ENCODE results near the gene ALDH5A1. TPM values are rescaled to one million over a fixed set of nuclear protein-coding genes. Genes with fewer than 3 reads are reported as not detected.

ALDH5A1 gene
- total RNA-seq, 1 donor from 2014 or later, result 13.8 TPM

- Histone ChIP-seq H3K4me1 (no peaks in the 10 kb centered on the region), H3K36me3 (no peaks in the 10 kb centered on the region), H3K27me3 (ENCODE audit: low read depth) (no peaks in the 10 kb centered on the region), H3K4me3 (no peak overlapping the region), H3K27ac (no peak overlapping the region), H3K9me3 (no peaks in the 10 kb centered on the region)
- ATAC-seq (no peak), DNase-seq (no peak)
- TF ChIP-seq CTCF (IDR thresholded peaks at IDR 0.05), result no peak
- intact Hi-C loops (cut with DNase I), result no loop called here
Observed at GRCh38 chr6:24458941-24459340, 35.8 kb upstream of the ALDH5A1 start.

DNA sequence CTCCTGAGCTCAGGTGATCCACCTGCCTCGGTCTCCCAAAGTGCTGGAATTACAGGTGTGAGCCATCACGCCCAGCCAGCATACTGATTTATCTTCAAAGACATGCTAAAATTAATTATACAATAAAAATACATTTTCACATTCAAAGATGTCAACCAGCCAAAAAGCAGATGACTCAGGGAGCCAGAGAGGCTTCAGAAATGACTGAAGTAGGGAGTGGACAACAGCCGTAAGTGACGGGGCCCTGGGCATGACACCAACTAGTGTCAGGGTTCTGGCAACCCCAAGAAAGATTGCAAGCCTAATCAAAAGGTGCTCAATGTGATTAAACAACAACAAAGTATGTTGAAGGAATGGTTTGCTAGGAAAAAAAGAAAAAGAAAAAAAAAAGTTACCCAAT is 33.8 kb upstream of the ALDH5A1 start:
- Histone ChIP-seq H3K27me3 (ENCODE audit: low read depth) (no peaks in the 10 kb centered on the region), H3K9me3 (no peaks in the 10 kb centered on the region), H3K27ac (no peak overlapping the region), H3K4me1 (no peaks in the 10 kb centered on the region), H3K4me3 (no peak overlapping the region), H3K36me3 (no peaks in the 10 kb centered on the region)
- no peak for TF ChIP-seq CTCF (IDR thresholded peaks at IDR 0.05)
- intact Hi-C loops (cut with DNase I), result no loop called here
- ATAC-seq (no peak), DNase-seq (no peak)

DNA sequence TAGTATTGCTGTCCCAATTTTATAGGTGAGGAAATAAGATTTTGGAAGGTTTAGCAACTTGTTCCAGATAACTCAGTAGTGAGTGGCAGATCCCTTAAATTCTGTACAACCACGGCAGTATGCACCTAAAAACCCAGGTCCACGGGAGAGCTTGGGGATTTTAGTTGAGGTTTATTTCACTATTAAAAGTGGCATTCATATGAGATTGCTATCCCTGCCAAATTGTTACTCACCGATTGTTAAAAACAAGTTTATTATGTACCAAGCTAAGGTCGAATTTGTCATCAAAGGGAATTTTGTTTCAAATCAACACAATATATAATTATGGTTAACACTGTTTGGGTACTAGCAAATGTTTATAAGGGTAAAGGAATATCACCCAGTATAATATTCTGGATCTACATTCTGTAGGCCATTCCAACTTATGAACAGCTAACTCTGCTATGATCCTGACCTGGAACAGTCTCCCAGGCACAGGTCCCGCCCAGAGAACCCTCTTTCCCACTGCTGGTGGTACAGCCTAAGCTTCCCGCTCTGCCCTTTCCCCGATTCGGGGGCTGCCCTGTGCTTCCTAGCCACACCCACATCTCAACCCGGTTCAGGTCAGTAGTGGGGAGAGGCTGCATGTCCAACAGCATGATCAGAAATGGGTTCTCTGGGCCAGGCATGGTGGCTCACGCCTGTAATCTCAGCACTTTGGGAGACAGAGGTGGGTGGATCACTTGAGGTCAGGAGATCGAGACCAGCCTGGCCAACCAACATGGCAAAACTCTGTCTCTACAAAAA is 30.3 kb upstream of the ALDH5A1 start:
- intact Hi-C loops (cut with DNase I), result no loop called here
- H3K4me3 ChIP-seq, result no peak overlapping the region
- no peaks in the 10 kb centered on the region for H3K27me3 ChIP-seq (ENCODE audit: low read depth)
- H3K9me3 ChIP-seq, result no peaks in the 10 kb centered on the region
- no peaks in the 10 kb centered on the region for H3K36me3 ChIP-seq
- DNase-seq (no peak), ATAC-seq (no peak)
- H3K27ac ChIP-seq, result no peak overlapping the region
- no peaks in the 10 kb centered on the region for H3K4me1 ChIP-seq
- no peak for TF ChIP-seq CTCF (IDR thresholded peaks at IDR 0.05)

DNA sequence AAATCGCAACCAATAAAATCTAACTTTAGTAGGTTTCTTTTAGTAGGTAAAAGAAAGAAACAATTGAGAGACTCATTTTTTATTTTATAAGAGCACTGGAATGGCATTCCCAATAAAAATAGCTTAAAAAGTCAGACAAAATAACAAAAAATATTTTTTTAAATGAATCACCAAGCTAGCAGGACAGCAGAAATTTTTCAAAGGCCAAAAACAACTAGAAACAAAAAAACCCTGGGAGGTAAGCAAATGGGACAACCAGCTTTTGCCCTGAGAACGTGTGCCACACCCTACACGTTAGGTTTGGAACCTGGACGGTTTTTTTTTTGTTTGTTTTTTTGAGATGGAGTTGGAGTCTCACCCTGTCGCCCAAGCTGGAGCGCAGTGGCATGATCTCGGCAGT is 25.0 kb upstream of the ALDH5A1 start:
- no peak overlapping the region for H3K27ac ChIP-seq
- H3K4me1 ChIP-seq, result no peaks in the 10 kb centered on the region
- no peak for TF ChIP-seq CTCF (IDR thresholded peaks at IDR 0.05)
- H3K4me3 ChIP-seq, result no peak overlapping the region
- no peaks in the 10 kb centered on the region for H3K27me3 ChIP-seq (ENCODE audit: low read depth)
- intact Hi-C loops (cut with DNase I), result no loop called here
- no peaks in the 10 kb centered on the region for H3K9me3 ChIP-seq
- no peaks in the 10 kb centered on the region for H3K36me3 ChIP-seq
- ATAC-seq, result no peak
- no peak for DNase-seq

GRCh38 chr6:24472181-24472580 is 22.6 kb upstream of the ALDH5A1 start:
- no peak for ATAC-seq
- Histone ChIP-seq H3K36me3 (no peaks in the 10 kb centered on the region), H3K27ac (no peak overlapping the region), H3K4me1 (no peaks in the 10 kb centered on the region), H3K27me3 (ENCODE audit: low read depth) (no peaks in the 10 kb centered on the region), H3K4me3 (no peak overlapping the region), H3K9me3 (no peaks in the 10 kb centered on the region)
- DNase-seq, result no peak
- TF ChIP-seq CTCF (IDR thresholded peaks at IDR 0.05), result no peak
- intact Hi-C loops (cut with DNase I), result no loop called here
